H1 (cell line): Measurements from ENCODE around the gene EEF2K. TPM values are rescaled to one million over a fixed set of nuclear protein-coding genes. Genes with fewer than 3 reads are reported as not detected.

Experiments used
- CTCF ChIA-PET: fragments of 300-600 bp; sonication (Branson Sonifier 250); formaldehyde crosslinking; loops from one replicate; lab custom pipeline; 2021; ENCODE audit not compliant: partially characterized antibody; lab: Charles Lee
- POLR2A ChIA-PET: fragments of 300-600 bp; sonication (Branson Sonifier 250); formaldehyde crosslinking; loops from one replicate; lab custom pipeline; 2021; ENCODE audit warnings: inconsistent platforms; ENCODE audit not compliant: partially characterized antibody; lab: Charles Lee
- DNase-seq, 2 experiments: peaks; one replicate each; pipeline versions ENCODE4 v3.0.0 to v3.0.0-alpha.2; 2010 to 2022; ENCODE audit warnings: low spot score in 2 of 2, low read depth in 1 of 2, mixed read lengths in 1 of 2
- FAIRE-seq: peaks from 2 replicates; lab custom pipeline; 2011; peaks lifted over from hg19 to GRCh38; lab: Jason Lieb, UNC
- H2AFZ ChIP-seq: 2 replicates; pipeline ENCODE4 v1.8.1; 2012; ENCODE audit warnings: low read length, inconsistent platforms
- H2AK5ac ChIP-seq: 2 replicates; pipeline ENCODE4 v1.6.1; 2013; ENCODE audit warnings: low read depth, low read length
- H2BK120ac ChIP-seq: replicated peaks from 2 replicates; pipeline ENCODE3; 2013; ENCODE audit warnings: low read depth, low read length, inconsistent platforms
- H2BK12ac ChIP-seq: 2 replicates; pipeline ENCODE4 v1.6.1; 2013; ENCODE audit warnings: low read depth, low read length
- H2BK15ac ChIP-seq: 2 replicates; pipeline ENCODE4 v1.6.1; 2013; ENCODE audit warnings: low read length
- H2BK20ac ChIP-seq: 2 replicates; pipeline ENCODE4 v1.6.1; 2013; ENCODE audit warnings: low read length
- H2BK5ac ChIP-seq: 2 replicates; pipeline ENCODE4 v1.6.1; 2013; ENCODE audit warnings: low read depth, low read length
- H3K14ac ChIP-seq: 2 replicates; pipeline ENCODE4 v1.6.1; 2013; ENCODE audit warnings: inconsistent platforms; ENCODE audit not compliant: insufficient read length
- H3K18ac ChIP-seq: 2 replicates; pipeline ENCODE4 v1.6.1; 2013; ENCODE audit warnings: low read length; ENCODE audit errors: extremely low read depth
- H3K23ac ChIP-seq: 2 replicates; pipeline ENCODE4 v1.6.1; 2013; ENCODE audit warnings: inconsistent platforms; ENCODE audit not compliant: insufficient read length
- H3K23me2 ChIP-seq: 2 replicates; pipeline ENCODE4 v1.6.1; 2013; ENCODE audit warnings: low read depth, low read length
- H3K27ac ChIP-seq: 2 replicates; pipeline ENCODE4 v1.6.1; 2011; ENCODE audit warnings: low read depth, low read length, inconsistent platforms
- H3K27me3 ChIP-seq, 4 experiments: replicated peaks in 1 of 4; 1 replicate in 1 of 4; 2 replicates in 3 of 4; pipeline versions ENCODE4 v1.6.1 to v1.8.1; 2011 to 2013; ENCODE audit warnings: low read length in 3 of 4, mild to moderate bottlenecking in 3 of 4, inconsistent platforms in 2 of 4, mixed read lengths in 2 of 4, moderate library complexity in 1 of 4; ENCODE audit not compliant: control insufficient read depth in 3 of 4, insufficient read depth in 3 of 4; ENCODE audit errors: extremely low read depth in 1 of 4
- H3K36me3 ChIP-seq, 4 experiments: 2 replicates each; pipeline versions ENCODE4 v1.6.1 to v1.8.1; 2011 to 2013; ENCODE audit warnings: mild to moderate bottlenecking in 4 of 4, low read length in 3 of 4, moderate library complexity in 2 of 4, control low read depth in 1 of 4, inconsistent platforms in 1 of 4; ENCODE audit not compliant: insufficient read depth in 4 of 4, control insufficient read depth in 2 of 4
- H3K4ac ChIP-seq: replicated peaks from 2 replicates; pipeline ENCODE3; 2013; ENCODE audit warnings: low read length, low read depth, mixed read lengths, inconsistent platforms; ENCODE audit not compliant: insufficient read length
- H3K4me1 ChIP-seq, 4 experiments: replicated peaks in 1 of 4; 1 replicate in 1 of 4; 2 replicates in 3 of 4; pipeline versions ENCODE4 v1.6.1 to v1.8.1; 2011 to 2013; ENCODE audit warnings: low read length in 3 of 4, inconsistent platforms in 2 of 4, mixed read lengths in 1 of 4; ENCODE audit not compliant: insufficient read depth in 4 of 4, control insufficient read depth in 3 of 4
- H3K4me2 ChIP-seq, 2 experiments: 2 replicates each; pipeline versions ENCODE4 v1.6.1 to v1.8.1; 2011 to 2013; ENCODE audit warnings: low read depth in 2 of 2, low read length in 2 of 2, control low read depth in 1 of 2, inconsistent platforms in 1 of 2, mild to moderate bottlenecking in 1 of 2; ENCODE audit not compliant: insufficient read depth in 1 of 2
- H3K4me3 ChIP-seq, 4 experiments: fragments of 200-600, 300-600 bp in 1 of 4; sonication (generic), shearing (Covaris generic), sonication (Bioruptor Twin) in 1 of 4; 2 replicates each; pipeline versions ENCODE4 v1.5.1 to v1.8.1; 2011 to 2016; ENCODE audit warnings: low read length in 4 of 4, low read depth in 3 of 4, control low read depth in 2 of 4, inconsistent platforms in 2 of 4, mild to moderate bottlenecking in 2 of 4, mixed read lengths in 1 of 4, moderate library complexity in 1 of 4; ENCODE audit not compliant: insufficient read depth in 2 of 4; ENCODE audit errors: extremely low read depth in 1 of 4
- H3K56ac ChIP-seq: replicated peaks from 2 replicates; pipeline ENCODE3; 2013; ENCODE audit warnings: low read depth, mild to moderate bottlenecking, mixed read lengths, low read length, inconsistent platforms; ENCODE audit not compliant: insufficient read length
- H3K79me1 ChIP-seq: 2 replicates; pipeline ENCODE4 v1.6.1; 2013; ENCODE audit warnings: low read depth, low read length, control low read depth
- H3K79me2 ChIP-seq, 2 experiments: 2 replicates each; pipeline versions ENCODE4 v1.6.1 to v1.8.1; 2012 to 2013; ENCODE audit warnings: low read length in 2 of 2, mild to moderate bottlenecking in 2 of 2, inconsistent platforms in 1 of 2; ENCODE audit not compliant: insufficient read depth in 2 of 2, control insufficient read depth in 1 of 2
- H3K9ac ChIP-seq, 4 experiments: replicated peaks in 1 of 4; 1 replicate in 1 of 4; 2 replicates in 3 of 4; pipeline versions ENCODE4 v1.6.1 to v1.8.1; 2011 to 2013; ENCODE audit warnings: low read depth in 3 of 4, low read length in 3 of 4, control low read depth in 2 of 4, mild to moderate bottlenecking in 2 of 4, moderate library complexity in 2 of 4, inconsistent platforms in 1 of 4; ENCODE audit errors: extremely low read depth in 1 of 4
- H3K9me3 ChIP-seq, 2 experiments: 2 replicates each; pipeline versions ENCODE4 v1.6.1 to v1.8.1; 2012 to 2013; ENCODE audit warnings: mild to moderate bottlenecking in 2 of 2, moderate library complexity in 2 of 2, control low read depth in 1 of 2, inconsistent platforms in 1 of 2, low read depth in 1 of 2, low read length in 1 of 2, mixed read lengths in 1 of 2; ENCODE audit not compliant: insufficient read depth in 2 of 2
- H4K20me1 ChIP-seq, 2 experiments: replicated peaks in 1 of 2; 2 replicates each; pipeline versions ENCODE3 to v1.8.1; 2011 to 2013; ENCODE audit warnings: inconsistent platforms in 2 of 2, low read length in 2 of 2, mild to moderate bottlenecking in 1 of 2; ENCODE audit not compliant: insufficient read depth in 2 of 2, control insufficient read depth in 1 of 2
- H4K5ac ChIP-seq: 2 replicates; pipeline ENCODE4 v1.6.1; 2013; ENCODE audit warnings: low read length, low read depth, mixed read lengths, inconsistent platforms; ENCODE audit not compliant: insufficient read length
- H4K8ac ChIP-seq: 2 replicates; pipeline ENCODE4 v1.8.0; 2013; ENCODE audit warnings: mild to moderate bottlenecking, moderate library complexity, low read length, inconsistent platforms; ENCODE audit not compliant: insufficient read depth; ENCODE audit errors: extremely low read depth
- H4K91ac ChIP-seq: replicated peaks from 2 replicates; pipeline ENCODE3; 2013; ENCODE audit warnings: low read length, mixed read lengths, inconsistent platforms; ENCODE audit not compliant: insufficient read length
- GABPA ChIP-seq: IDR thresholded peaks from 2 replicates; pipeline ENCODE4 v1.6.1; 2011; ENCODE audit warnings: mild to moderate bottlenecking, low read length, moderate library complexity, borderline replicate concordance; ENCODE audit not compliant: insufficient read depth
- SIX5 ChIP-seq: IDR thresholded peaks from 2 replicates; pipeline ENCODE4 v1.6.1; 2011; ENCODE audit warnings: mild to moderate bottlenecking, low read depth, low read length
- SRF ChIP-seq: IDR thresholded peaks from 2 replicates; pipeline ENCODE4 v1.6.1; 2011; ENCODE audit warnings: mild to moderate bottlenecking, low read depth, low read length, moderate library complexity
- WGBS, 2 experiments: shearing (Covaris generic) in 1 of 2; methylation state at CpG; one replicate each; pipeline versions ENCODE4 v1.1.6 to v1.1.7; 2013 to 2015; ENCODE audit warnings: low lambda C conversion rate in 2 of 2, mixed read lengths in 2 of 2, inconsistent platforms in 1 of 2, low coverage in 1 of 2, missing lambda C conversion rate in 1 of 2; ENCODE audit not compliant: insufficient replicate concordance in 2 of 2, insufficient coverage in 1 of 2, insufficient read length in 1 of 2; ENCODE audit errors: extremely low coverage in 1 of 2, missing lambda C conversion rate in 1 of 2; 5-methylcytosine and 5-hydroxymethylcytosine counted together
- polyA plus RNA-seq, 7 experiments: library from polyadenylated mRNA; depleted of rRNA in 3 of 7; stranded (reverse) in 5 of 7; unstranded in 2 of 7; fragments of >200 nt in 5 of 7; fragments of 200-250 nt in 2 of 7; gene quantifications; 1 replicate in 5 of 7; 2 replicates in 1 of 7; 4 replicates in 1 of 7; pipeline versions ENCODE4 v1.2.1 to v1.2.3, GENCODE V29; 2011 to 2013; ENCODE audit warnings: missing spikeins in 2 of 7, mixed read lengths in 2 of 7
- total RNA-seq: library from RNA; stranded (reverse); fragmentation: NEBNext Ultra II Directional; extraction: Animal tissue kit (Norgen Biotek cat#: 25700); gene quantifications from 2 replicates; pipeline ENCODE4 v1.2.1, GENCODE V29; 2021

The EEF2K gene
- total and polyA plus RNA-seq, 2 of the 8 experiments (the other 6 are each of a cell fraction or from before 2014, with no cell fraction given), result 14.9 to 30.2 TPM

DNA sequence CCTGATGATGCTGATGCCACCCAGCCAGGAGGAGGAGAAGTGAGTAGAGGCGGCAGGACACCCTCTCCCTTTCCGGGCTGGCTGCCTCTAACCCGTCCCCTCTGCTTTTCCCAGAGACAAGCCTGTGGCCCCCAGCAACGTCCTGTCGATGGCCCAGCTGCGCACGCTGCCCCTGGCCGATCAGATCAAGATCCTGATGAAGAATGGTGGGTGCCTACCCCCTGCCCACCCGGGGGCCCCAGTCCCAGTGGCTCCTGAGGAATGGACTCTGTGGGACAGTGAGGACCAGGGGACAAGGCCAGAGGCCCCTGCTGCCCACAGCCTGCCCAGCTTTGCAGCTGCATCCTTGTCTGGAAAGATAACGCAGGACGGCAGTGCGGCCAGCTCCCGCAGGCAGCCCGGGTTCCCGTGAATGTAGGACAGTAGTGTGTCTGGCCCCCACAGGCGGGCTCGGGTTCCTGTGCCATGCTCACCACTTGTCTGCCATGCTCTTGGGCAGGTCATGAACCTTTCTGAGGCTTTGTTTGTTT lies 111.0 kb downstream of the EEF2K start:
- H3K4me3 ChIP-seq, result no peak overlapping the region
- H3K4me2 ChIP-seq, result no peak overlapping the region
- H4K91ac ChIP-seq, result no peak overlapping the region
- no peak overlapping the region for H2BK20ac ChIP-seq
- H2BK12ac ChIP-seq, result no peak overlapping the region
- H3K79me2 ChIP-seq, result peaks cover 0 to 8% of the 10 kb centered on the region in 2 experiments; a peak in 1 of 4 replicates
- FAIRE-seq (no peak), DNase-seq (no peak)
- H3K9me3 ChIP-seq, result no peaks in the 10 kb centered on the region
- no peak overlapping the region for H3K56ac ChIP-seq
- H2AFZ ChIP-seq, result no peak overlapping the region
- ChIA-PET CTCF (interaction anchor here (1.1 to 1.2 kb wide), 2 partner anchors 9 to 129 kb away, joined by 4 to 5 read pairs; no protein-coding TSS in a partner anchor), POLR2A (interaction anchor here (0.6 to 1.1 kb wide), 2 partner anchors 17 to 28 kb away, joined by 3 to 4 read pairs; no protein-coding TSS in a partner anchor)
- H3K36me3 ChIP-seq, result peaks cover 13 to 44% (median 35%) of the 10 kb centered on the region in 4 experiments; a peak in 6 of 8 replicates
- peaks cover 0 to 3% (median under 1%) of the 10 kb centered on the region in 4 experiments; a peak in 2 of 7 replicates for H3K4me1 ChIP-seq
- H3K23me2 ChIP-seq, result no peaks in the 10 kb centered on the region
- H2AK5ac ChIP-seq, result no peak overlapping the region
- no peak overlapping the region for H2BK5ac ChIP-seq
- H4K5ac ChIP-seq, result no peak overlapping the region
- H2BK15ac ChIP-seq, result no peak overlapping the region
- H3K23ac ChIP-seq, result no peak overlapping the region
- no peak overlapping the region for H2BK120ac ChIP-seq
- H4K8ac ChIP-seq, result no peak overlapping the region
- 96% methylated on average over 15 of the region's 17 CpGs; no CpG with 5 or more reads in 1 of the 2 experiments for WGBS, 2 experiments
- H4K20me1 ChIP-seq, result peaks cover 0 to 8% of the 10 kb centered on the region in 2 experiments
- H3K9ac ChIP-seq, result no peak overlapping the region
- H3K27me3 ChIP-seq, result no peaks in the 10 kb centered on the region
- H3K79me1 ChIP-seq, result peaks cover 4% of the 10 kb centered on the region; the same call in 1 of the 2 replicates
- H3K14ac ChIP-seq, result no peak overlapping the region
- no peak overlapping the region for H3K18ac ChIP-seq
- H3K4ac ChIP-seq, result no peak overlapping the region
- no peak overlapping the region for H3K27ac ChIP-seq
- TF ChIP-seq GABPA (no peak), SRF (no peak), SIX5 (no peak)
